ENCODE results near the gene MARCKS. TPM values are rescaled to one million over a fixed set of nuclear protein-coding genes. Genes with fewer than 3 reads are reported as not detected.

Gene MARCKS
- total and polyA plus RNA-seq, 2 donors (not counting 3 experiments of a cell fraction or from before 2014, with no cell fraction given): 59.5 to 315 TPM

GRCh38 chr6:113871975-113872374, 14.8 kb downstream of the MARCKS start:
- no peak overlapping the region for H3K27ac ChIP-seq (ENCODE audit: insufficient read depth, low read depth, low read length)
- ChIA-PET CTCF (interaction anchor here (1.0 kb wide), 1 partner anchor 13 kb away, joined by 4 read pairs; no protein-coding TSS in a partner anchor), POLR2A (no interaction called here)
- no peak overlapping the region for H2AFZ ChIP-seq (ENCODE audit: low read depth, low read length)
- H3K4me1 ChIP-seq (ENCODE audit: control insufficient read depth, extremely low read depth, insufficient read depth, low read length): no peaks in the 10 kb centered on the region
- no peaks in the 10 kb centered on the region for H3K79me2 ChIP-seq (ENCODE audit: control insufficient read depth, insufficient read depth, low read length)
- H3K4me3 ChIP-seq (replicated peaks in 1 of 3; ENCODE audit: insufficient read depth in 1 of 3, low read depth in 1 of 3, low read length in 3 of 3): no peak overlapping the region
- H3K4me2 ChIP-seq (ENCODE audit: insufficient read depth, low read length): no peak overlapping the region
- BruUV-seq (replicated peaks): no TSS peak
- no peaks in the 10 kb centered on the region for H3K36me3 ChIP-seq (ENCODE audit: control insufficient read depth in 2 of 2, extremely low read depth in 1 of 2, insufficient read depth in 2 of 2, low read length in 2 of 2)
- H4K20me1 ChIP-seq (replicated peaks; ENCODE audit: control insufficient read depth, extremely low read depth, insufficient read depth, low read length): no peaks in the 10 kb centered on the region
- intact Hi-C loops (cut with micrococcal nuclease): no loop called here
- no peak for FAIRE-seq
- H3K9ac ChIP-seq (replicated peaks; ENCODE audit: extremely low read depth, insufficient read depth, low read length): no peak overlapping the region
- no peaks in the 10 kb centered on the region for H3K27me3 ChIP-seq (ENCODE audit: control insufficient read depth in 2 of 2, insufficient read depth in 2 of 2, low read length in 2 of 2)
- dilution Hi-C loops (cut with MboI; ENCODE audit: extremely low pct_ligation_motif_present, low sequenced_read_pairs): no loop called here
- no peak for TF ChIP-seq MYC (IDR thresholded peaks at IDR 0.05; ENCODE audit: low read depth, low read length)
- no peak for TF ChIP-seq MAX (IDR thresholded peaks at IDR 0.05; ENCODE audit: insufficient read depth, insufficient read length)
- no peak for TF ChIP-seq POLR2A (IDR thresholded peaks at IDR 0.05; ENCODE audit: low read depth, low read length)
- TF ChIP-seq JUN (IDR thresholded peaks at IDR 0.05; ENCODE audit: borderline replicate concordance, insufficient read depth, insufficient read length, low read depth): no peak
- TF ChIP-seq EZH2 (IDR thresholded peaks at IDR 0.05; ENCODE audit: borderline replicate concordance, low read depth, low read length, severe bottlenecking): no peak
- TF ChIP-seq CTCF (IDR thresholded peaks at IDR 0.05; ENCODE audit: extremely low read depth in 1 of 2, insufficient read depth in 1 of 2, low read depth in 1 of 2, low read length in 2 of 2): no peak
- TF ChIP-seq FOS (IDR thresholded peaks at IDR 0.05; ENCODE audit: borderline replicate concordance, insufficient read depth, low read length): no peak
- no peak for TF ChIP-seq POLR2AphosphoS5 (IDR thresholded peaks at IDR 0.05; ENCODE audit: insufficient read depth, low read depth, low read length)
- no peak for TF ChIP-seq GATA2 (IDR thresholded peaks at IDR 0.05; ENCODE audit: insufficient read depth, insufficient read length, low read depth, low read length)
- no peaks in the 10 kb centered on the region for H3K9me1 ChIP-seq (replicated peaks; ENCODE audit: control insufficient read depth, extremely low read depth, insufficient read depth, low read length)
- H3K9me3 ChIP-seq (replicated peaks; ENCODE audit: control insufficient read depth, insufficient read depth, low read length): no peaks in the 10 kb centered on the region
- DNase-seq (ENCODE audit: low read depth, low spot score): no peak

Data from endothelial cell of umbilical vein (primary cell).